ENCODE measurements around the gene CCDC47.

The CCDC47 gene

DNA sequence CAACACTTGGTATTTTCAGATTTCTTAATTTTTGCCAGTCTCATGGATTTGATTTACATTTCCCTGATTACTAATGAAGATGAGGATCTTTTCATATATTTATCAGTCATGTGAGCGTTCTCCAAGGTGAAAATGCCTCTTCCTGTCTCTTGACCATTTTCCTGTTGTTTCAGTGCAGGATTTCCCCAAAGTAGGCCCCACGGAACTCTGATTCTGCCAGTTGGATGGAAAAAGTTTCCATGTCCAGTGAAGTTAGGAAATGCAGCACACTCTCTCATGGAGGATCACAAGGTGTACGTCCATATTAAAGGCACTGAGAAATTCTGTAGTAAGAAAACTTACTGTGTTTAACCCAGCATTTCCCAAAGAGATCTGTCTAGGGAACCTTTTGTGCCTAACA is 57.0 kb downstream of the CCDC47 start:
- no peak for TF ChIP-seq BHLHE40 (IDR thresholded peaks at IDR 0.05; ENCODE audit: borderline replicate concordance)
- ChIA-PET POLR2A (interaction anchor here (0.8 to 1.1 kb wide), 2 partner anchors 16 to 26 kb away, joined by 4 read pairs; partner anchors contain the start of gene LIMD2), CTCF (no interaction called here)
- no peak for DNase-seq (ENCODE audit: extremely low spot score)

DNA sequence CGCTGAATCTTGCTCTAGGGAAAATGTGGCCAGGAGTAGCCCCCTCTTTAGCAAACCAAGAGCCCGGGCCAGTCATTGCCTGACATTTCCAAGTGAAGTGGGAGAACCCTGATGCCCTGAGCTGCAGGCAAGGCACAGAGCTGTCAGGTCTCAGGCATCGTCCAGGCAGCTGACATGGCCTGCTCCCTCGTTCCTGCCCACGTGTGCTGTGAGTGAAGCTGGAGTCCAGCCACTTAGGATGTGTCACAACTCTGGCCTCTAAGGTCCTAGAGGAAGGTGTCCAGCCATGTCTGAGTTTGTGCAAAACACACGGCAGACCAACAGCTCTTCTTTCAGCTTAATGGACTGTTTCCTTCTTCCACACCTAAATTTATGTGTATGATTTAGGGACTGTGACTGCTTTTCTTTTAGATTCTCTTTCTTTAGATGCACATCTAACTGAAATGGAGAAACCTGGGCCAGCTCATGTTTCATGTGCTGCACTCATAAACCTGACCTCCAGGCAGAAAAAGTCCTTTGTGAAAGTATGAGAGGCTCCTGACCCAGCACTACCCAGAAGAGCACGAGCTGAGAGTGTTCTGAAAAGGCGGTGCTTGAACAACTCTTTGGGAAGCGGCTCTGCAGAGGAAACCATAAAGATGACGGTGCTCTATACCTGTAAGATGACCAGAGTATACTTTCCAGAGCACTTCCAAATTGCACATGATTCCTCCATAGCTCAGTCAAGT is 58.7 kb downstream of the CCDC47 start:
- ChIA-PET CTCF (interaction anchor here (1.5 kb wide), 1 partner anchor 120 kb away, joined by 4 read pairs; no protein-coding TSS in a partner anchor), POLR2A (interaction anchor here (1.3 to 1.9 kb wide), 2 partner anchors 9 to 27 kb away, joined by 4 to 6 read pairs; no protein-coding TSS in a partner anchor)
- DNase-seq (ENCODE audit: extremely low spot score) = no peak
- no peak for TF ChIP-seq L3MBTL2 (conservative IDR thresholded peaks at IDR 0.05)
- TF ChIP-seq, protein P1, sequence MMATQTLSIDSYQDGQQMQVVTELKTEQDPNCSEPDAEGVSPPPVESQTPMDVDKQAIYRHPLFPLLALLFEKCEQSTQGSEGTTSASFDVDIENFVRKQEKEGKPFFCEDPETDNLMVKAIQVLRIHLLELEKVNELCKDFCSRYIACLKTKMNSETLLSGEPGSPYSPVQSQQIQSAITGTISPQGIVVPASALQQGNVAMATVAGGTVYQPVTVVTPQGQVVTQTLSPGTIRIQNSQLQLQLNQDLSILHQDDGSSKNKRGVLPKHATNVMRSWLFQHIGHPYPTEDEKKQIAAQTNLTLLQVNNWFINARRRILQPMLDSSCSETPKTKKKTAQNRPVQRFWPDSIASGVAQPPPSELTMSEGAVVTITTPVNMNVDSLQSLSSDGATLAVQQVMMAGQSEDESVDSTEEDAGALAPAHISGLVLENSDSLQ (IDR thresholded peaks at IDR 0.05) = no peak
- TF ChIP-seq HDGF (IDR thresholded peaks at IDR 0.05; ENCODE audit: borderline replicate concordance) = no peak

DNA sequence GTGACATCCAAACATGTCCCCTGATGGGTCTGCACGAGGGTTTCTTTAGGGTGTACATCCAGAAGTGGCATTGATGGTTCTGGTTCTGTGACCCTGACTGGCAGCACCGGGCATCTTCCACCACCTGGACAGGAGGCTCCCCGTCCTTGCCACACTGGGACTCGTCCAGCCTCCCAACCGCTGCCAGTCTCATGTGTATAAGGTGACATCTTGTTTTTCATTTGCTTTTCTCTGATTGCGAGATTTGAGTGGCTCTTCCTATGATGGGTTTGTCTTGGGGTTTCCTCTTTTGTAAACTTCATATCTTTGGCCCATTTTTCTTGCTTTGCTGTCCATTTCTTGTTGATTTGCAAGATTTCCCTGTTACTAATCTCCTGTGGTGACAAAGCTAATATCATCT is 64.3 kb downstream of the CCDC47 start:
- TF ChIP-seq CTBP1 (IDR thresholded peaks at IDR 0.05; ENCODE audit: borderline replicate concordance) = no peak
- TF ChIP-seq SP1 (IDR thresholded peaks at IDR 0.05) = no peak
- no peak for TF ChIP-seq ARNT (IDR thresholded peaks at IDR 0.05)
- TF ChIP-seq, protein P1 (IDR thresholded peaks at IDR 0.05) = no peak
- TF ChIP-seq FOXK2 (IDR thresholded peaks at IDR 0.05) = no peak
- TF ChIP-seq ZNF384 (IDR thresholded peaks at IDR 0.05) = no peak
- TF ChIP-seq NFRKB (IDR thresholded peaks at IDR 0.05) = no peak
- TF ChIP-seq BHLHE40 (IDR thresholded peaks at IDR 0.05; ENCODE audit: borderline replicate concordance) = no peak
- no peak for TF ChIP-seq FOXM1 (IDR thresholded peaks at IDR 0.05; ENCODE audit: borderline replicate concordance)
- no peak for TF ChIP-seq HDGF (IDR thresholded peaks at IDR 0.05; ENCODE audit: borderline replicate concordance)
- no peak for TF ChIP-seq SUZ12 (IDR thresholded peaks at IDR 0.05)
- TF ChIP-seq FOXA1 (IDR thresholded peaks at IDR 0.05) = no peak
- TF ChIP-seq TARDBP (IDR thresholded peaks at IDR 0.05) = no peak
- no peak for DNase-seq (ENCODE audit: extremely low spot score)
- ChIA-PET CTCF (interaction anchor here (1.5 kb wide), 1 partner anchor 13 kb away, joined by 3 read pairs; no protein-coding TSS in a partner anchor), POLR2A (interaction anchor here (1.0 to 1.5 kb wide), 2 partner anchors 65 to 87 kb away, joined by 3 read pairs; partner anchors contain the start of genes CCDC47, DDX42 and MAP3K3)

DNA sequence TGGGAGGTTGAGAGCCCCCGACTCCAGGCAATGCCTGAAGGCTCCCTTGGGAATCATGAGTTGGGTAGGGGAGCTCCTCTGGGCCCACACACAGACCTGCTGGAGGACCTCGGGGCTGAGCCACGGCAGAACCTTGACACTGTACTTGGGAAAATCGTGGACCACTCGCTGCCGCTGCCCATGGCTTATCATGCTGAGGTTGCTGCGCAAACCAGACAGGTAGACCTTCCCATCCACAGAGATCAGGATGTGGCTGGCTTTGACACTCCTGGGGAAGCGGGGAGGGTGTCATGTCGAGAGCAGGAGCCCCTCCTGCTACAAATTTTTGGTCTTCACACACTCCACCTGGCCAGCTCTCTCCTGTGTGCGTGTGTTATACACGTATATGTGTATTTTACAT is 66.2 kb downstream of the CCDC47 start:
- CTCF ChIA-PET = no interaction called here
- POLR2A ChIA-PET = no interaction called here
- TF ChIP-seq ARNT (IDR thresholded peaks at IDR 0.05) (no peak), ZNF384 (IDR thresholded peaks at IDR 0.05) (no peak), HDGF (IDR thresholded peaks at IDR 0.05; ENCODE audit: borderline replicate concordance) (no peak), TARDBP (IDR thresholded peaks at IDR 0.05) (no peak), L3MBTL2 (conservative IDR thresholded peaks at IDR 0.05) (no peak), BHLHE40 (IDR thresholded peaks at IDR 0.05; ENCODE audit: borderline replicate concordance) (no peak), SUZ12 (IDR thresholded peaks at IDR 0.05) (no peak), SP1 (IDR thresholded peaks at IDR 0.05) (no peak), CTBP1 (IDR thresholded peaks at IDR 0.05; ENCODE audit: borderline replicate concordance) (no peak), NFRKB (IDR thresholded peaks at IDR 0.05) (no peak), FOXA1 (IDR thresholded peaks at IDR 0.05) (no peak), LEF1 (IDR thresholded peaks at IDR 0.05; ENCODE audit: borderline replicate concordance) (no peak), FOXM1 (IDR thresholded peaks at IDR 0.05; ENCODE audit: borderline replicate concordance) (no peak)
- TF ChIP-seq, protein P1 (IDR thresholded peaks at IDR 0.05) = no peak
- DNase-seq (ENCODE audit: extremely low spot score) = no peak

DNA sequence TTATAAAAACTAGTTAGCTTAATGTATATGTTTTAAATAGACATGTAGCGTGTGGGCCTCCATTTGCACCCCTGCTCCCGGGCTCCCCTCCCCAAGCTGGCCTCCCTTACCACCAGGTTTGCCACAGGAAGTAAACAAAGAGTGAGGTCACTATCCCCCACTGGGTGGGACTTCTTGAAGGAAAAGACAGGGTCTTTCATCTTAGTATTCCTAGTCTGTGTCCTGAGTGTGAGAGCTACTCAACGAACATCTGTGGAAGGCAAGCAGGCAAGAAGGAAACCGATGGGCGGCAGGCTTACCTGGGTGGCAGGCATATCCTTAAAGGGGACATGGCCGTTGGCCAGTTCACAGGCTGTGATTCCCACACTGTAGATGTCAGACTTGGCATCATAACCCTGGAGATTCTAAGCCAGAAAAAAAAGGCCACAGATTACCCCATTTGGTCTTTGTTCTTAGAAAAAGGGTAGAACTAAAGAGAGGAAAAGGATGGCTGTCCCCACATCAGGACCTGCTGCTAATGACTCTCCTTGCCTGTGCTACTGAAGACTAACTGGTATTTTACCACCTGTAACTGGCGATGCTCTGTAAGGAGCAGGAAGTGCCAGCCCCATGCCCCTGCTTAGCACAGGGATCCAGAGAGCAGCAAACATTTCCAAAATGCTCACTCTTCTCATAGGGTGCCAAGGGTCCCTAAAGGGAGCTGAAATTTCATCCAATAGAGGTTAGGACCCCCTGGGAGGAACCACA is 66.9 kb downstream of the CCDC47 start:
- TF ChIP-seq FOXK2 (IDR thresholded peaks at IDR 0.05) = no peak
- TF ChIP-seq FOXA1 (IDR thresholded peaks at IDR 0.05) = no peak
- no peak for TF ChIP-seq TARDBP (IDR thresholded peaks at IDR 0.05)
- no peak for TF ChIP-seq ELF4 (IDR thresholded peaks at IDR 0.05)
- no peak for TF ChIP-seq NFRKB (IDR thresholded peaks at IDR 0.05)
- TF ChIP-seq BHLHE40 (IDR thresholded peaks at IDR 0.05; ENCODE audit: borderline replicate concordance) = no peak
- no peak for TF ChIP-seq LEF1 (IDR thresholded peaks at IDR 0.05; ENCODE audit: borderline replicate concordance)
- no peak for TF ChIP-seq SUZ12 (IDR thresholded peaks at IDR 0.05)
- no peak for TF ChIP-seq L3MBTL2 (conservative IDR thresholded peaks at IDR 0.05)
- no peak for TF ChIP-seq HDGF (IDR thresholded peaks at IDR 0.05; ENCODE audit: borderline replicate concordance)
- POLR2A ChIA-PET = interaction anchor here (0.9 kb wide), 1 partner anchor 8 kb away, joined by 4 read pairs; no protein-coding TSS in a partner anchor
- CTCF ChIA-PET = interaction anchor here (0.8 kb wide), 1 partner anchor 135 kb away, joined by 4 read pairs; no protein-coding TSS in a partner anchor
- DNase-seq (ENCODE audit: extremely low spot score) = no peak

DNA sequence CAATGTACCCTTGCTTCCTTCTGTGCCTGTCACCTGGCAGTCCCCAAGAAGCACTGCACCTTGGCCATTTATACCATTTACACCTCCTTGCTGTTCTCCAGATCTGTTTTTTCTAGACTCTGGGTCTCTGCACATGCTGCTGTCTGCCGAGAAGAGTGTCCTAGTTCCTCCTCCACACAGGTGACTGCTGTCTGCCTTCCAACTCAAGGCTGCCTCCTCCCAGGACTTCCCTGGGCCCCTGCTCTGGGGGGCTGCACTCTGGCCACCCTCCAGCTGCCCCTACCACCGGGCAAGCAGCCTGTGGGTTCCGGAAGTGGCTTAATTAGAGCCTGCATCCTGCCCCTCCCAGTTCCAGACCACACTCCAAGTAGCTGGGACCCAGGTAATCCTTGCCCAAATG is 67.7 kb downstream of the CCDC47 start:
- ChIA-PET POLR2A (interaction anchor here (0.9 kb wide), 1 partner anchor 9 kb away, joined by 4 read pairs; no protein-coding TSS in a partner anchor), CTCF (interaction anchor here (0.8 kb wide), 1 partner anchor 136 kb away, joined by 4 read pairs; no protein-coding TSS in a partner anchor)
- no peak for TF ChIP-seq ARNT (IDR thresholded peaks at IDR 0.05)
- TF ChIP-seq FOXK2 (IDR thresholded peaks at IDR 0.05) = no peak
- TF ChIP-seq SUZ12 (IDR thresholded peaks at IDR 0.05) = no peak
- no peak for TF ChIP-seq CTBP1 (IDR thresholded peaks at IDR 0.05; ENCODE audit: borderline replicate concordance)
- no peak for TF ChIP-seq FOXA1 (IDR thresholded peaks at IDR 0.05)
- TF ChIP-seq, protein P1 (IDR thresholded peaks at IDR 0.05) = no peak
- TF ChIP-seq NFRKB (IDR thresholded peaks at IDR 0.05) = no peak
- TF ChIP-seq L3MBTL2 (conservative IDR thresholded peaks at IDR 0.05) = no peak
- TF ChIP-seq SP1 (IDR thresholded peaks at IDR 0.05) = no peak
- no peak for TF ChIP-seq HDGF (IDR thresholded peaks at IDR 0.05; ENCODE audit: borderline replicate concordance)
- TF ChIP-seq ZNF384 (IDR thresholded peaks at IDR 0.05) = no peak
- no peak for TF ChIP-seq BHLHE40 (IDR thresholded peaks at IDR 0.05; ENCODE audit: borderline replicate concordance)
- no peak for DNase-seq (ENCODE audit: extremely low spot score)

Data from HEK293T (cell line).